ENCODE measurements around the gene BSCL2. TPM values are rescaled to one million over a fixed set of nuclear protein-coding genes. Genes with fewer than 3 reads are reported as not detected.
A peak's percentile ranks its signal among the peaks of the same experiment; 100 is the strongest.

Gene BSCL2
- total and polyA plus RNA-seq, 2 of the 13 experiments (the other 11 are each of a cell fraction or from before 2014, with no cell fraction given), result 19.5 to 21.1 TPM

GRCh38 chr11:62753736-62754603, 46.7 kb upstream of the BSCL2 start, which contains the start of gene ZBTB3 (continued):
- TF ChIP-seq TFDP1 (CRISPR knock-in tag; IDR thresholded peaks at IDR 0.05; ENCODE audit: borderline replicate concordance) (no peak; the same call in 1 of the 2 replicates), PBX2 (CRISPR knock-in tag; IDR thresholded peaks at IDR 0.05) (peak; percentile 88), ZNF724P (CRISPR knock-in tag; IDR thresholded peaks at IDR 0.05; ENCODE audit: borderline replicate concordance) (peak; percentile 8; the same call in 1 of the 2 replicates), RBM39 (IDR thresholded peaks at IDR 0.05; ENCODE audit: low read depth, low read length, poor library complexity, severe bottlenecking) (peak; percentile 40), CSRNP2 (CRISPR knock-in tag; conservative IDR thresholded peaks at IDR 0.05; ENCODE audit: low read depth) (no peak), ZNF580 (CRISPR knock-in tag; IDR thresholded peaks at IDR 0.05; ENCODE audit: borderline replicate concordance, low read depth) (peak; percentile 50; the same call in 1 of the 2 replicates), SRSF4 (IDR thresholded peaks at IDR 0.05; ENCODE audit: low read depth, low read length, poor library complexity, severe bottlenecking) (no peak), SP1 (IDR thresholded peaks at IDR 0.05) (peak; percentile 78), SP1 (CRISPR knock-in tag; IDR thresholded peaks at IDR 0.05) (peak; percentile 90), ZBTB20 (CRISPR knock-in tag; IDR thresholded peaks at IDR 0.05; ENCODE audit: borderline replicate concordance, low read depth) (peak; percentile 44; the same call in 1 of the 2 replicates), KLF9 (CRISPR knock-in tag; IDR thresholded peaks at IDR 0.05; ENCODE audit: low read depth) (0 out of 2 replicates have a peak, but pooled peaks have one; percentile 27), ZNF788 (CRISPR knock-in tag; IDR thresholded peaks at IDR 0.05; ENCODE audit: borderline replicate concordance) (0 out of 2 replicates have a peak, but pooled peaks have one; percentile 13), KDM5B (CRISPR knock-in tag; IDR thresholded peaks at IDR 0.05; ENCODE audit: borderline replicate concordance) (peak; percentile 59; the same call in 1 of the 2 replicates), ZMYM3 (CRISPR knock-in tag; IDR thresholded peaks at IDR 0.05) (peak; percentile 74; the same call in 1 of the 2 replicates), PRDM4 (CRISPR knock-in tag; IDR thresholded peaks at IDR 0.05; ENCODE audit: borderline replicate concordance) (no peak), ZBTB2 (CRISPR knock-in tag; IDR thresholded peaks at IDR 0.05; ENCODE audit: low read depth) (0 out of 2 replicates have a peak, but pooled peaks have one; percentile 26)

All from HepG2 (cell line).